HCT116 (cell line): ENCODE data around the gene MMP17. TPM values are rescaled to one million over a fixed set of nuclear protein-coding genes. Genes with fewer than 3 reads are reported as not detected.

Experiments used
- ATAC-seq: fragments of 200-7000 bp; cut with Tn5 transposase; 2 replicates; pipeline ENCODE4 v1.9.1; 2020; ENCODE audit warnings: mild to moderate bottlenecking, moderate library complexity
- BruUV-seq: library from RNA; stranded (reverse); fragments of 400-500 nt; replicated peaks from 2 replicates; lab custom pipeline; 2021; lab: Mats Ljungman, UMichigan
- CTCF ChIA-PET: fragments of 300-600 bp; sonication (Branson Sonifier 250); formaldehyde crosslinking; loops from one replicate; lab custom pipeline; 2021; ENCODE audit warnings: antibody characterized with exemption; lab: Charles Lee
- POLR2A ChIA-PET: fragments of 300-600, 350-600 bp; sonication (Branson Sonifier 250); formaldehyde crosslinking; loops from one replicate; lab custom pipeline; 2021; ENCODE audit warnings: antibody characterized with exemption; lab: Charles Lee
- RAD21 ChIA-PET, 2 experiments: fragments of 300-600 bp; sonication (Branson Sonifier 250); formaldehyde crosslinking; loops; one replicate each; lab custom pipeline; 2023; ENCODE audit warnings: low total read pairs in 2 of 2; ENCODE audit not compliant: uncharacterized antibody in 2 of 2, unreplicated experiment in 2 of 2, low non-redundant PET in 1 of 2; lab: Charles Lee
- DNase-seq: peaks from one replicate; pipeline ENCODE4 v3.0.0-alpha.2; 2010; ENCODE audit warnings: low read depth, low spot score
- H2AFZ ChIP-seq: fragments of 200-600 bp; shearing (Covaris generic), sonication (generic); 2 replicates; pipeline ENCODE4 v1.6.1; 2017; ENCODE audit warnings: low read depth, mixed run types, mixed read lengths, antibody characterized with exemption, low read length; ENCODE audit not compliant: poor library complexity, severe bottlenecking
- H3K27ac ChIP-seq: 2 replicates; pipeline ENCODE4 v1.5.1; 2012; ENCODE audit warnings: low read depth, low read length
- H3K27me3 ChIP-seq: fragments of 200-600 bp; sonication (generic); 2 replicates; pipeline ENCODE4 v1.6.1; 2016; ENCODE audit warnings: mixed run types, low read length, mixed read lengths; ENCODE audit not compliant: insufficient read depth
- H3K36me3 ChIP-seq, 2 experiments: fragments of 200-500 bp in 1 of 2; fragments of 200-600 bp in 1 of 2; sonication (Bioruptor generic) in 1 of 2; sonication (generic) in 1 of 2; 2 replicates each; pipeline versions ENCODE4 v1.5.1 to v1.6.1; 2014 to 2016; ENCODE audit warnings: low read length in 2 of 2, inconsistent platforms in 1 of 2, mixed read lengths in 1 of 2, mixed run types in 1 of 2; ENCODE audit not compliant: insufficient read depth in 2 of 2, control insufficient read depth in 1 of 2
- H3K4me1 ChIP-seq, 2 experiments: fragments of 200-600 bp in 1 of 2; sonication (generic) in 1 of 2; 2 replicates each; pipeline versions ENCODE4 v1.5.1 to v1.6.1; 2012 to 2017; ENCODE audit warnings: low read length in 2 of 2, inconsistent platforms in 1 of 2, mild to moderate bottlenecking in 1 of 2, mixed read lengths in 1 of 2, mixed run types in 1 of 2, moderate library complexity in 1 of 2; ENCODE audit not compliant: insufficient read depth in 2 of 2, control insufficient read depth in 1 of 2
- H3K4me2 ChIP-seq: fragments of 200-600 bp; sonication (generic); 2 replicates; pipeline ENCODE4 v1.6.1; 2017; ENCODE audit warnings: mixed run types, low read length, mixed read lengths
- H3K4me3 ChIP-seq, 2 experiments: fragments of 200-600 bp in 1 of 2; sonication (generic) in 1 of 2; replicated peaks in 1 of 2; 2 replicates each; pipeline ENCODE4 v1.5.1; 2011 to 2016; ENCODE audit warnings: low read length in 2 of 2, control low read depth in 1 of 2, low read depth in 1 of 2, mild to moderate bottlenecking in 1 of 2, mixed read lengths in 1 of 2, mixed run types in 1 of 2
- H3K79me2 ChIP-seq: fragments of 200-600 bp; sonication (generic); 2 replicates; pipeline ENCODE4 v1.6.1; 2017; ENCODE audit warnings: mild to moderate bottlenecking, mixed run types, low read length, moderate library complexity, mixed read lengths; ENCODE audit not compliant: insufficient read depth
- H3K9ac ChIP-seq: fragments of 200-600 bp; sonication (generic); 2 replicates; pipeline ENCODE4 v1.6.1; 2016; ENCODE audit warnings: low read length, mixed read lengths
- H3K9me2 ChIP-seq: fragments of 200-600 bp; sonication (generic), shearing (Covaris generic); 2 replicates; pipeline ENCODE4 v1.6.1; 2017; ENCODE audit warnings: mixed run types, mild to moderate bottlenecking, moderate library complexity; ENCODE audit not compliant: insufficient read depth
- H3K9me3 ChIP-seq, 2 experiments: fragments of 200-500 bp in 1 of 2; fragments of 200-600 bp in 1 of 2; sonication (Bioruptor generic) in 1 of 2; sonication (generic) in 1 of 2; 2 replicates each; pipeline ENCODE4 v1.6.1; 2014 to 2017; ENCODE audit warnings: low read length in 2 of 2, mixed read lengths in 2 of 2, inconsistent platforms in 1 of 2, low read depth in 1 of 2, mild to moderate bottlenecking in 1 of 2, mixed run types in 1 of 2, moderate library complexity in 1 of 2; ENCODE audit not compliant: control insufficient read depth in 1 of 2, insufficient read depth in 1 of 2
- H4K20me1 ChIP-seq: fragments of 200-600 bp; sonication (generic), shearing (Covaris generic); 2 replicates; pipeline ENCODE4 v1.6.1; 2017; ENCODE audit warnings: mixed run types, mild to moderate bottlenecking, moderate library complexity; ENCODE audit not compliant: insufficient read depth
- ATF3 ChIP-seq: IDR thresholded peaks from 2 replicates; pipeline ENCODE4 v1.6.1; 2012
- CEBPB ChIP-seq: IDR thresholded peaks from 2 replicates; pipeline ENCODE4 v1.6.1; 2012; ENCODE audit warnings: low read depth
- CTCF ChIP-seq, 3 experiments: fragments of 200-600 bp in 1 of 3; sonication (generic) in 1 of 3; IDR thresholded peaks in 2 of 3; conservative IDR thresholded peaks in 1 of 3; 2 replicates each; pipeline ENCODE4 v1.5.1; 2012 to 2017; ENCODE audit warnings: low read depth in 2 of 3, low read length in 2 of 3, antibody characterized with exemption in 1 of 3, borderline replicate concordance in 1 of 3, control low read depth in 1 of 3, mild to moderate bottlenecking in 1 of 3, mixed read lengths in 1 of 3, mixed run types in 1 of 3, moderate library complexity in 1 of 3; ENCODE audit not compliant: insufficient read depth in 1 of 3
- EZH2 ChIP-seq: fragments of 200-600 bp; sonication (generic); IDR thresholded peaks from 2 replicates; pipeline ENCODE4 v1.6.1; 2017; ENCODE audit warnings: antibody characterized with exemption, mixed run types
- FOSL1 ChIP-seq: IDR thresholded peaks from 2 replicates; pipeline ENCODE4 v1.6.1; 2012; ENCODE audit warnings: low read depth
- MAX ChIP-seq: IDR thresholded peaks from 2 replicates; pipeline ENCODE4 v1.6.1; 2012
- POLR2AphosphoS5 ChIP-seq: IDR thresholded peaks from 2 replicates; pipeline ENCODE4 v1.6.1; 2011; ENCODE audit warnings: mild to moderate bottlenecking, low read depth, low read length, moderate library complexity
- SRF ChIP-seq: IDR thresholded peaks from 2 replicates; pipeline ENCODE4 v1.6.1; 2012; ENCODE audit warnings: low read depth
- TCF7L2 ChIP-seq: IDR thresholded peaks from 2 replicates; pipeline ENCODE4 v1.7.0; 2011; ENCODE audit warnings: borderline replicate concordance, inconsistent platforms; ENCODE audit not compliant: insufficient read depth, insufficient read length; ENCODE audit errors: extremely low read depth
- ZNF274 ChIP-seq: fragments of 200-500 bp; sonication (Bioruptor generic); IDR thresholded peaks from 2 replicates; pipeline ENCODE4 v1.6.1; 2014; ENCODE audit warnings: mild to moderate bottlenecking, low read depth, low read length, inconsistent platforms
- intact Hi-C: fragments of 100-400 bp; cut with micrococcal nuclease; formaldehyde crosslinking; loops from 2 replicates; pipeline ENCODE4 v1.10.0; 2022
- total RNA-seq: library from RNA; stranded (reverse); gene quantifications from one replicate; pipeline ENCODE4 v1.2.1, GENCODE V29; 2021; ENCODE audit not compliant: unreplicated experiment

The MMP17 gene
- total RNA-seq, 1 experiment from 2014 or later = 14.3 TPM

DNA sequence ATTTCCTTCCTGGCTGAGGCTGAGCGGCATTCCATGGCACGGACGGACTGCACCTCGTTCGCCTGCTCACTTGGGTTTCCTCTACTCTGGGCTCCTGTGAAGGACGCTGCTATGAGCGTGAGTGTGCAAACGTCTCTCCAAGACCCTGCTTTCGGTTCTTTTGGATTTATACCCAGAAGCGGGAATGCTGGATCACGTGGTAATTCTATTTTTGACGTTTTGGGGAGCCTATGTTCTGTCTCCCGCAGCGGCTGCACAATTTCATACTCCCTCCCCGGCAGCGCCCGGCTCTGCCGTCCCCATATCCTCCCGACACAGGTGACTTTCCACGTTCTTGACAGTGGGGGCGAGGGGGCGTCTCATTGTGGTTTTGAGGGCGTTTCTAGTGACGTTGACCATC lies 20.6 kb downstream of the MMP17 start:
- intact Hi-C loops = no loop called here
- no peaks in the 10 kb centered on the region for H3K27me3 ChIP-seq
- H3K27ac ChIP-seq = no peak overlapping the region
- H3K36me3 ChIP-seq = no peaks in the 10 kb centered on the region
- no peaks in the 10 kb centered on the region for H4K20me1 ChIP-seq
- ATAC-seq = no peak
- no peak for TF ChIP-seq ZNF274
- no peak for TF ChIP-seq EZH2
- no peak for TF ChIP-seq CEBPB
- TF ChIP-seq CTCF (IDR thresholded peaks at IDR 0.05 in 2 of 3, conservative IDR thresholded peaks at IDR 0.05 in 1 of 3; ENCODE audit: borderline replicate concordance in 1 of 3, insufficient read depth in 1 of 3, low read depth in 2 of 3, low read length in 2 of 3) = no peak
- TF ChIP-seq FOSL1 = no peak
- TF ChIP-seq ATF3 = no peak
- TF ChIP-seq POLR2AphosphoS5 = no peak
- TF ChIP-seq TCF7L2 = no peak
- no peak for TF ChIP-seq MAX
- TF ChIP-seq SRF = no peak
- no peak overlapping the region for H3K4me3 ChIP-seq
- no peak overlapping the region for H3K9ac ChIP-seq
- no peak for DNase-seq
- no peak overlapping the region for H2AFZ ChIP-seq
- BruUV-seq = no TSS peak
- H3K4me1 ChIP-seq = no peaks in the 10 kb centered on the region
- RAD21 ChIA-PET = no interaction called here
- no peak overlapping the region for H3K4me2 ChIP-seq
- POLR2A ChIA-PET = no interaction called here
- no peaks in the 10 kb centered on the region for H3K9me2 ChIP-seq
- no peaks in the 10 kb centered on the region for H3K9me3 ChIP-seq
- CTCF ChIA-PET = no interaction called here
- no peaks in the 10 kb centered on the region for H3K79me2 ChIP-seq
